Stimulated activated CD8-positive, alpha-beta memory T cell treated with anti-CD3 and anti-CD28 coated beads, Interleukin-2, amount 100 ng/mL, for 1 hour (primary cell): Measurements from ENCODE around the gene ZAP70.

Source experiments
- DNase-seq, 2 donors: peaks; one replicate each; pipeline ENCODE4 v3.0.0-alpha.2; 2020; ENCODE audit warnings: low read depth in 2 of 2

The ZAP70 gene

DNA sequence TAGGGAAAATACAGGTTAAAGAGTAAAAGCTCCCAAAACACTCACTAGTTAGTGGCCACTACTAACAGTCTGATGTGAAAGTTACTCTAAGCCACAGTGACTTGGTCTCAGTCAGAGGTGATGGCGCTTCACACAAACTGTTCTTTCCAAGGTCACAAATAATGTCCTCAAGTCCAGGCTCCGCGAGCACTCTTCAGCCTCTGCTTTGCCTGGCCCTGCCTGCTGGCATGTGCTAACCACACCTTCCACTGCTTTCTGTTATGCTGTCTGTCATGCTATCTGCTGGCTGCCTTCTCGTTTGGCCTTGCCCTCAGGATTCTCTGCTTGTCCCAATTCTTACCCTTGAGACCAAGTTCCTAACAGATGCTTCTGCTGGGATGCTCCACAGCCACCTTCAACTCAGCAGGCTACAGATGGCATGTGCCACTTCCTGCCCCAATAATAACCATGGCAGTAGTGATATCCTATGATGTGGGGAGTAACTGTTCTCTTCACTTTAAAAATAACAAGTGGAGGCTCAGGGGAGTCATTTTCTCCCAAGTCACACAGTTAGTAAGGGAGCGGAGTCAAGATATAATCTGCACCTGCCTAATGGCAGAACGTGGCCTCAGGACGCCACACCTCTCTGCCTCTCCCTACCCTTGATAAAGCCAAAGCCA is 75.7 kb downstream of the ZAP70 start:
- DNase-seq: no peak
